ENCODE results near the gene WDFY4.

Gene WDFY4

DNA sequence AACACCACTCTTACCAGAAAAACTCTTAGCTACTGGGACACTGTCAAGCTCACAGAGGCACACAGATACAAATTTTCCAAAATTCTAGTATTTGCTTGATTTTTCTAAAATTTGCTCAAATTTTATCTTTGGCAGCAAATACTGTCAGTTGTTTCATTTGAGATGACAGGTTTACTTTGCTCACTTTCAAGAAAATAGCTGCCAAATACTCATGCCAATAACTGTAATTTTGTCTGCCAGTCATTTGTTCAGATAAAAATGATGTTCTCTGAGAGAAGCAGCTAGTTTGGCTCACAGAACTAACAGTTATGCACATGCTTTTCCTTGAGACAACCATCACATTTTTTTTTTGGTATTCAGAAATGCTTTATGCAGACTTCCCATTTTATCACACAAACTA lies 172.2 kb downstream of the WDFY4 start:
- no peak for DNase-seq (ENCODE audit: low spot score)

GRCh38 chr10:48872234-48872633 lies 187.6 kb downstream of the WDFY4 start:
- DNase-seq (ENCODE audit: low spot score): no peak

- no peak for DNase-seq (ENCODE audit: low spot score)
These were observed 193.4 kb downstream of the WDFY4 start for GRCh38 chr10:48878091-48878490.

DNA sequence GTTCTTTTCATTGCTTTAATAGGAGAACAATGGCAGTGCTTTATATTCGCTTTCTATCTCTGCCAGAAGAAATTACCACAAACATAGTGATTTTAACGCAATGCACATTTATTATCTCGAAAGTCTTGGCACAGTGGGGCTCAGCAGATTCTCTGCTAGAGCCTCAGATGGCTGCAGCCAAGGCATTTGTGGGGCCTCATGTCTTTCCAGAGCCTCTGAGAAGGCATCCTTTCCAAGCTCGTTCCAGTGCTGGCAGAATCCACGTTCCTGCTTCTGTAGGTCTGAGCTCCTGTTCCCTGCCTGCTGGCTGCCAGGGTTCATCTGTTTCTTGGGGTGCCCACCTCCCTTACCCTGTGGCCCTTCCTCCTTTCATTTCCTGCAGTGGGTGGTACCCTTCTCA lies 194.8 kb downstream of the WDFY4 start:
- DNase-seq (ENCODE audit: low spot score): no peak

DNA sequence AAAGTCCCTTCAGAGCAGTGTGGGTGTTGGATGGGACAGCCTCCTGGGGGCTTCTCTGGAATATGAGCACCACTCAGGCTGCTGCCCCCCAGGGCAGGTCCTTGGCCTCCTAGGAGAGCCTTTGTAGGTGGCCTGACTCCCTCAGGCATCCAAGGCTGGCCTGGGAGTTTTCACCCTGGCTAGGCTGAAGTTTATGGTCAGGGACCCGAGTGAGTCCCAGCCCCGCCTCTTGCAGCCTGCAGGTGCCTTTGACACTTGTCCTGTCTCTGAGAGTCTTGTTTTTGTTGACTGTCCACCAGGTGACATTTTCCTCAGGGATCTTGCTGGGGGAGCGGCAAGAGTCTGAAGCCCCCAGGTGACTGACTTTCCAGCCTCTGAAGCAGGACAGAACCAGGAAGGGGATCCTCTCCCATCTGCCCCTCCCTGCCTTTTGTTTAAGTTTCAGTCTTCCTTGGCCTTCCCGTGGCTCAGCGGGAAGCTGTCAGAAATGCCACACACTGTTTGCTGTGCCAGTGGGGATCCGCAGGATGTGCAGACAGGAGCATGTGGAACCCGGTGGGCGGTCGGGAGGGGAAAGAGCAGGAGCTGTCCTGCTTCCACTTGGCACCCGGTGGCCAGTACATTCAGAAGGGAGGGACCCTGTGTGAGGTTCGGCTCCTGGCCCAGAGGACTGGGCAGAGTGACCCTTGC lies 195.5 kb downstream of the WDFY4 start:
- DNase-seq (ENCODE audit: low spot score): no peak

DNA sequence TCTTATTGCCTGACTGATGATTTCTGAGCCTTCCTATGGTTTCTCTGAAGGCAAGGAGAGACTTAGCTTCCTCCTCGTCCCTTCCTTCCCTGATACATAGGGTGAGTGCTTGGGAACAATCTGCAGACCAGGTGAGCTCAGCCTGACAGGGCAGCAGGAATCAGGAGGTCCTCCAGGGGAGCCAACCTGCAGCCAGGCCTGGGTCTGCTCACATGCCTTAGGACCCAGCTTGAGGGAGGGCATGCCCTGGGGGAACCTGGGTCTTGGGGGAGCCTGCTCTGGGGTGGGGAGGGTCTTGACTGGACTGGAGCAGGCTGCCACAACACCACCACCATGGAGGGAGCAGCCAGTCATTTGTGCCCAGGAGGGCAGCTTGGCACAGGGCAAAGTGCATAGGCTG lies 197.3 kb downstream of the WDFY4 start:
- no peak for DNase-seq (ENCODE audit: low spot score)

GRCh38 chr10:48882881-48883280 lies 198.2 kb downstream of the WDFY4 start:
- no peak for DNase-seq (ENCODE audit: low spot score)

- DNase-seq (ENCODE audit: low spot score): no peak
These were observed 199.0 kb downstream of the WDFY4 start for GRCh38 chr10:48883701-48884100.

DNA sequence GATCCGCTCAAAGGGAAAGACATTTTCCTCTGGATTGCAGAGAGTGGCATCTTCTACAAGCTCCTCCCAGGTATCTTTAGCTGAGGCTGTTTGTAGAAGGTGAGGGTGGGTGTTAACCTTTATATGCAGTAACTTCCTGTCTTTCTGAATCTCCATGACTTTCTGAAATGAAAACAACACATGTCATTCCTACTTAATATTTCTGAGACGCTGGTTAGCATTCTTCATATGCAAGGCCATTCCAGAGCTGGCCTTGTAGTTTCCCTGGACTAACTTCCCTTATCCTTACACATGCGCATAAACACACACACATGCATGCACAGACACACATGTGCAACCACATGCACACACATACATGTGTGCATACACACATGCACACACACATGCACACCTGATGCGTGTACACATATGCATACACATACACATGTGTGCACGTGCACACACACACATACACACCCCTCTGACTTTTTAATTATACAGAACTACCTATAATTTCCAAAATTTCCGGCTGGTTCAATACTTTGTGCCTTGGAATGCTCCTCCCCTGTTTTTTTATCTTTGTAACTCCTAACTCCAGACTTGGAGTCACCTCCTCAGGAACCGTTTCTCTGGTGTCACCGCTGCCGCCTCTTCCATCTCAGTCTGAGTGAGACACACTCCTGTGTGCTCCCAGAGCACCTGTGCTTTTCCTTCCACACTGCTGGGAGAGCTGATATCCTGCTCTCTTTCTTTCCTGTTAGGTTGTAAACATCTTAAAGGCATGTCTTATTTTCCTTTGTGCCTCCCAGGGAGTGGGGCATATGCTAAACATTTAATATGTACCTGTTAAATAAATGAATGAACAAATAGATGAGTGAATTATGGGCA lies 199.7 kb downstream of the WDFY4 start:
- no peak for DNase-seq (ENCODE audit: low spot score)

DNA sequence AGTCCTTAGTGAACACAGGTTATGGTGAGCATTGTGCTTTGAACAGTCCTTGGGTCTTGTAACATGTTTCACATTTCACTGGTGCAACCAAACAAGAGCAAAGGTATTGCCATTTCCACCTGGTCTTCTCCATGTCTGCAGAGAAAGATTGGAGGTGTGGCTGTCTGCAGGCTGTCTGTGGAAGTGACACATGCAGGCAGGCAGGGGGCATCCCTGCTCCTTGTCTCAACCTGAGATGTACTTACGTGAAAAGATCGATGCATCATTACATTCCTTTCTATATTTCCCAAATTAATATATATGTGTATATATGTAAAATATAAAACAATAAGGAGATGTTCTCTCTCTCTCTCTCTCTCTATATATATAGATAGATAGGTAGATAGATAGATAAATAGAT lies 200.7 kb downstream of the WDFY4 start:
- peak; percentile 75 for DNase-seq (ENCODE audit: low spot score)

- DNase-seq (ENCODE audit: low spot score): no peak
These were observed 203.3 kb downstream of the WDFY4 start for GRCh38 chr10:48887982-48888381.

GRCh38 chr10:48890888-48891850 lies 206.5 kb downstream of the WDFY4 start:
- DNase-seq (ENCODE audit: low spot score): no peak

DNA sequence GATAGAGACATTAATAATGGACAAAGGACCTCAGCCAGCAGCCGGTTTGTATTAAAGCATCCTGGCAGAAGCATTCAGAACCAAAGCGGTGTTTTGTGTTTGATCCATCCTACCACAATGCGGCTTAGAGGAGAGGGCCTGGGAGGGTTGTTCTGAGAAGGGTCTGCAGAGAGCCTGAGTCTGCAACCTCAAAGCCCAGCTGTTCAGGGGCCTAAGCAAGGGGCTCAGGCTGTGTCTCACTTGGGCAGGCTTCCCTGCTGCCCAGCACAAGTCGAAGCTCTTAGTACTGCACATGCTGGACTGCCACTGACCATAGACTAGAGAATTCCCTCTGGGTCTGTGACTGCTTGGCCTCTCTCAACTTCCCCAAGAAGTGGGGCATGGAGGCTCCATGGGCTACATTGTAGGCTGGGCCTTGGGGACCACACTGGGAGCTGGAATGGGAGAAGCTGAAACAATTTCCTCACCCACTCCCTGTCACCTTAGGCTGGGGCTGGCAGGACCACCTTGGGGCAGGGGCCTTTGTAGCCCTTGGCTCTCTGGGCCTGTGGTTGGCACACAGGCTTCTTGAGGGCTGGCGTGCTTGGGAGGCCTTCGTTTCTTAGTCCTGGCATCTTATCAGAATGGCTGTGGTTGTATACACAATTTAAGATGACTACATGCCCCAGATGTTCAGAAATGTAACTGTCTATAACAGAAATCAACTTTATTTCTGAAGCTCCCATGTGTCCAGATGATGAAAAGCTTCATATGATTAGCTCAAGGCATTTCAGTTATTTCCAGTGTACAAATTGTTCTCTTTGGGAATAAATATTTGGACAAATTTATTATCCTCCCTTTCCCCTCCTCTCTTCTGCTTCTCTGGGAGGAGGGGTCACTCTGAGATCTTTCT lies 210.5 kb downstream of the WDFY4 start:
- no peak for DNase-seq (ENCODE audit: low spot score)

- no peak for DNase-seq (ENCODE audit: low spot score)
These were observed 211.1 kb downstream of the WDFY4 start for GRCh38 chr10:48895803-48896195.

DNA sequence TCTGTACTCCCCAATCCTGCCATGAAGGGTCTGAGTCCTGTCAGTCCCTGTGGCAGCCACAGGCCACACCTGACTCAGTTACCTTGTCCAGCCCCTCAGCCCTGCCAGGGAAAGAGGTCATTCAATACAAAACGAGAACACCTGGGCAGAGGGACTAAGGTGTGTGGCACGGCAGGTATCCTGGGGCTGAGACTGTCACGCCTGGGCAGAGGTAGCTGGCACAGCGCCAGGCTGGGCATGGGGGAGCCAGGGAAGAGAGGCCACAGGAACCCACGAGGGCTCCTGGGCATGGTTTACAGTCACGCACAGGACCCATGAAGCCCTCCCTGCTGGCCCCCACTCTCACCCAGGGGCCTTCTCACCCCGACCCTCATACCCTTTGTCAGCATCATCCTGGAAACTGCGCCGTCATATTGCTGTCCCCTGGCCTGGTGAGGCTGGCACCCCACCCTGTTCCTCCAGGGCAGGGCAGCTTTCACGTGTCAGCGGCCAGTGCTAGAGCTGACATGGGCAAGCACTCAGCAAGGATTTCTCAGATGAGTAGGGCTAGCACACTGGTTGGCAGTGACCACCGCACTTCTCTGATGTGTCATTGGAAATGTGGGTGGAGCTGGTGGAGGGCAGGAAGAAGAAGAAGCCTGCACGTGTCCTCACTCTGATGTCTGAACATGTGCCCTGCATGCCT lies 212.2 kb downstream of the WDFY4 start:
- DNase-seq (ENCODE audit: low spot score): no peak

DNA sequence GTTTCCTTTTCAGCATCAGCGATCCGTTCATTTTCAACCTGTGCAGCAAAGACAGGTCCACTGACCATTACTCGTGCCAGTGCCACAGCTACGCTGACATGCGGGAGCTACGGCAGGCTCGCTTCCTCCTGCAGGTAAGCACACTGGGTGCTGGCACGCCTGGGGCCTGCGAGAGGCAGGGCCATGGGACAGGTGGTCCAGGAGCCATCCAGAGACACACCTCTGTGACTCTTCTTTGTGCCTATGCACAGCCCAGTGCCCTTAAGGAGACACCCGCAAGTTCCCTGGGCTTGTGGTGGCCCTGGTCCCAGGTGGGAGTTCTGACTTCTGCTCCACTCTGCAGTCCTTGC lies 212.7 kb downstream of the WDFY4 start:
- no peak for DNase-seq (ENCODE audit: low spot score)

- no peak for DNase-seq (ENCODE audit: low spot score)
These were observed 213.8 kb downstream of the WDFY4 start for GRCh38 chr10:48898426-48898825.

DNA sequence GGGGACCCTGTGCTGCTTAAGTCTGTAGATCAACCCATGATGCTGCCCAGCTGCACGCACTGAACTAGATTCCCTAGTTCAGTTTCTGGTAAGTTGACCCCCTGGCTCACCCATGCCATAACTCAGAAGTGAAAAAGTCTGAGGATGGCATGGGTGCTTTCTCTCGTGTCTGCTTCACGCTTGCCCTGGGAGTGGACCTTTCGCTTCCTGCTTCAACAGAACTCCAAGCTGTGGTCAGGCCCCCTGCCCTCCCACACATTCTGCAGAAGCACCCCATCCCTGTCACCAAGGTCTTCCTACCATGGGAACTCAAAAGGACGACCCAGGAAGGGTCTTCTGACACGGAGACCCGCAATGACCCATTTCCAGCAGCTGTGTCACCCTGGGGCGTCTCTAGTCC lies 215.1 kb downstream of the WDFY4 start:
- DNase-seq (ENCODE audit: low spot score): no peak

- DNase-seq (ENCODE audit: low spot score): no peak
These were observed 215.7 kb downstream of the WDFY4 start for GRCh38 chr10:48900371-48900801.

DNA sequence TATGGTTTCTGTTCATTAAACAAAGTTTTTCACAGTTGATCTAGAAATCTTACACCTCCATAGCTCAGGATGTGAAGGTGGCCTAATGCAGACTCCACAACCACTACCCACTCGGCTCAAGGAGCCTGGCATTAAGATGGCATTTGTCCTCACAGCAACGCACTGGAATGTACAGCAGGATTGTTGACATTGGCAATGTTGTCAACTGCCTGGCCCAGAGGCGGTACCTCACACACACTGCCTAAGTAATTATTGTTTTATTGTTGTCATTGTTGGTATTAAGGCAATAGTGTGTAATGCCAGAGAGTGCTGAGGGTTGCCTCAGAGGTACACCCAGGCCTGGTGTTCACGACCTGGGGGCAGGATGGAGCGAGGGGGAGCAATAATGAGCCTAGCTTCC lies 216.6 kb downstream of the WDFY4 start:
- DNase-seq (ENCODE audit: low spot score): no peak
